Esophagus squamous epithelium (tissue), 5 donors: ENCODE measurements around the gene FKBP1B. TPM values are rescaled to one million over a fixed set of nuclear protein-coding genes. Genes with fewer than 3 reads are reported as not detected.

Experiments
- DNase-seq: peaks from one replicate; lab custom pipeline; 2025; lab: John Stamatoyannopoulos, UW
- H3K27ac ChIP-seq, 4 donors: fragments of 200-600 bp; sonication (generic); one replicate each; pipeline ENCODE4 v1.5.1; 2016 to 2019; ENCODE audit warnings: mild to moderate bottlenecking in 1 of 4
- H3K27me3 ChIP-seq, 4 donors: fragments of 200-600 bp; sonication (generic); 1 replicate in 3 of 4; 2 replicates in 1 of 4; pipeline versions ENCODE4 v1.5.1 to v1.6.0; 2017 to 2021; ENCODE audit warnings: antibody characterized with exemption in 1 of 4
- H3K36me3 ChIP-seq, 3 donors: fragments of 200-600 bp; sonication (generic); one replicate each; pipeline ENCODE4 v1.5.1; 2016 to 2019
- H3K4me1 ChIP-seq, 3 donors: fragments of 200-600 bp; sonication (generic); one replicate each; pipeline ENCODE4 v1.5.1; 2017 to 2019
- H3K4me3 ChIP-seq, 4 donors: fragments of 200-600 bp; sonication (generic); 1 replicate in 3 of 4; 2 replicates in 1 of 4; pipeline ENCODE4 v1.5.1; 2016 to 2019; ENCODE audit warnings: mild to moderate bottlenecking in 2 of 4, moderate library complexity in 1 of 4
- H3K9me3 ChIP-seq, 3 donors: fragments of 200-600 bp; sonication (generic); one replicate each; pipeline ENCODE4 v1.5.1; 2016 to 2019
- CTCF ChIP-seq, 6 experiments: fragments of 450-650 bp in 4 of 6; fragments of 200-600 bp in 2 of 6; sonication (generic) in 2 of 6; IDR thresholded peaks; one replicate each; pipeline ENCODE4 v1.5.1; 2016 to 2019; ENCODE audit warnings: antibody characterized with exemption in 6 of 6, mild to moderate bottlenecking in 4 of 6, moderate library complexity in 4 of 6
- POLR2A ChIP-seq, 4 donors: fragments of 450-650 bp; IDR thresholded peaks; one replicate each; pipeline ENCODE4 v1.6.1; 2017; ENCODE audit warnings: antibody characterized with exemption in 4 of 4, mild to moderate bottlenecking in 4 of 4, moderate library complexity in 3 of 4
- WGBS, 2 donors: methylation state at CpG; one replicate each; pipeline ENCODE4 v1.1.5; 2018; 5-methylcytosine and 5-hydroxymethylcytosine counted together
- intact Hi-C: fragments of 100-400 bp; cut with DNase I; formaldehyde crosslinking; loops from one replicate; pipeline ENCODE4 v1.15.0; 2022
- total RNA-seq, 4 donors: library from RNA; depleted of rRNA; stranded (reverse); fragments of >200 nt; gene quantifications; one replicate each; pipeline ENCODE4 v1.1.0, GENCODE V29; 2016
- donor health status: DM: yes; HTN: yes; CAD: no.

Gene FKBP1B
- total RNA-seq, 4 donors from 2014 or later, result 4.5 to 12.1 (median 8.3) TPM

- H3K4me1 ChIP-seq, result peaks cover 15 to 59% (median 15%) of the 10 kb centered on the region in 3 donors
- H3K36me3 ChIP-seq, result peaks cover 0 to 55% (median 7%) of the 10 kb centered on the region in 3 donors
- DNase-seq, result no peak
- 2 to 10% methylated on average over 6 to 7 of the region's 9 CpGs for WGBS, 2 donors
- no peaks in the 10 kb centered on the region for H3K27me3 ChIP-seq
- intact Hi-C loops, result loop anchor here (10.0 kb wide), 1 partner anchor 153 kb away; the partner anchor contains the start of gene ATAD2B
- H3K9me3 ChIP-seq, result no peaks in the 10 kb centered on the region
- peak overlapping the region; percentile 97 to 100 (median 98) for H3K27ac ChIP-seq
- TF ChIP-seq POLR2A (IDR thresholded peaks at IDR 0.05) (no peak), CTCF (IDR thresholded peaks at IDR 0.05) (no peak)
- peak overlapping the region; percentile 60 to 86 (median 76) for H3K4me3 ChIP-seq
These were observed 28.0 kb downstream of the FKBP1B start for GRCh38 chr2:24077535-24077877.

GRCh38 chr2:24077879-24078278 is 28.3 kb downstream of the FKBP1B start:
- H3K27ac ChIP-seq, result peak overlapping the region; percentile 97 to 100 (median 98)
- 50 to 61% methylated on average over 1 to 2 of the region's 2 CpGs for WGBS, 2 donors
- intact Hi-C loops, result loop anchor here (10.0 kb wide), 1 partner anchor 153 kb away; the partner anchor contains the start of gene ATAD2B
- no peak for TF ChIP-seq POLR2A (IDR thresholded peaks at IDR 0.05)
- TF ChIP-seq CTCF (IDR thresholded peaks at IDR 0.05), result no peak
- H3K36me3 ChIP-seq, result peaks cover 0 to 55% (median 7%) of the 10 kb centered on the region in 3 donors
- no peaks in the 10 kb centered on the region for H3K9me3 ChIP-seq
- peak overlapping the region in 3 of 4 donors; percentile 69 to 86 (median 82) for H3K4me3 ChIP-seq
- peaks cover 18 to 62% (median 18%) of the 10 kb centered on the region in 3 donors for H3K4me1 ChIP-seq
- no peaks in the 10 kb centered on the region for H3K27me3 ChIP-seq
- no peak for DNase-seq

GRCh38 chr2:24080701-24081100 is 31.2 kb downstream of the FKBP1B start:
- peaks cover 0 to 47% (median 7%) of the 10 kb centered on the region in 3 donors for H3K36me3 ChIP-seq
- peaks cover 19 to 64% (median 24%) of the 10 kb centered on the region in 3 donors for H3K4me1 ChIP-seq
- no peaks in the 10 kb centered on the region for H3K9me3 ChIP-seq
- intact Hi-C loops, result no loop called here
- H3K27ac ChIP-seq, result peak overlapping the region in 3 of 4 donors; percentile 49 to 97 (median 93)
- H3K4me3 ChIP-seq, result no peak overlapping the region
- no peaks in the 10 kb centered on the region for H3K27me3 ChIP-seq
- WGBS, 2 donors, result 70 to 91% methylated on average over 2 of the region's 2 CpGs
- no peak for DNase-seq
- no peak for TF ChIP-seq POLR2A (IDR thresholded peaks at IDR 0.05)
- no peak for TF ChIP-seq CTCF (IDR thresholded peaks at IDR 0.05)

GRCh38 chr2:24082787-24083566 is 33.4 kb downstream of the FKBP1B start:
- Histone ChIP-seq H3K4me3 (peak overlapping the region; percentile 52 to 78 (median 68)), H3K4me1 (peaks cover 12 to 52% (median 20%) of the 10 kb centered on the region in 3 donors), H3K36me3 (peaks cover 0 to 47% (median 7%) of the 10 kb centered on the region in 3 donors), H3K9me3 (no peaks in the 10 kb centered on the region), H3K27ac (peak overlapping the region; percentile 90 to 97 (median 95)), H3K27me3 (no peaks in the 10 kb centered on the region)
- intact Hi-C loops, result no loop called here
- no peak for TF ChIP-seq CTCF (IDR thresholded peaks at IDR 0.05)
- no peak for TF ChIP-seq POLR2A (IDR thresholded peaks at IDR 0.05)
- WGBS, 2 donors, result 33 to 73% methylated on average over 1 to 5 of the region's 8 CpGs
- DNase-seq, result no peak
